Neural cell (in vitro differentiated cells): ENCODE results near the gene LNX2. TPM values are rescaled to one million over a fixed set of nuclear protein-coding genes. Genes with fewer than 3 reads are reported as not detected.

ENCODE experiments used
- H2AFZ ChIP-seq: fragments of 200-600, 300-800 bp; sonication (generic), shearing (Covaris generic); 2 replicates; pipeline ENCODE4 v1.6.0; 2014; ENCODE audit warnings: low read depth, mild to moderate bottlenecking, antibody characterized with exemption, low read length, moderate library complexity
- H3F3A ChIP-seq: fragments of 200-600 bp; shearing (Covaris generic); 2 replicates; pipeline ENCODE4 v1.6.1; 2016; ENCODE audit warnings: mild to moderate bottlenecking, moderate library complexity, mixed read lengths, antibody characterized with exemption, low read length; ENCODE audit not compliant: insufficient read depth, poor library complexity, severe bottlenecking
- H3K27ac ChIP-seq: fragments of 200-600, 300-800 bp; sonication (generic), shearing (Covaris generic); 2 replicates; pipeline ENCODE4 v1.5.1; 2014; ENCODE audit warnings: mild to moderate bottlenecking, low read length, moderate library complexity
- H3K27me3 ChIP-seq: fragments of 300-800, 200-600 bp; sonication (generic), shearing (Covaris generic); 2 replicates; pipeline ENCODE4 v1.6.0; 2014; ENCODE audit warnings: mild to moderate bottlenecking, low read depth, low read length, moderate library complexity; ENCODE audit not compliant: insufficient read depth
- H3K36me3 ChIP-seq: fragments of 300-800, 200-600 bp; sonication (generic), shearing (Covaris generic); 2 replicates; pipeline ENCODE4 v1.5.1; 2014; ENCODE audit warnings: mild to moderate bottlenecking, antibody characterized with exemption, low read length, moderate library complexity; ENCODE audit not compliant: insufficient read depth
- H3K4me2 ChIP-seq: fragments of 300-800, 200-600 bp; sonication (generic), shearing (Covaris generic); 2 replicates; pipeline ENCODE4 v1.6.0; 2014; ENCODE audit warnings: mild to moderate bottlenecking, low read length
- H3K4me3 ChIP-seq: fragments of 300-800, 200-600 bp; sonication (generic), shearing (Covaris generic); 2 replicates; pipeline ENCODE4 v1.5.1; 2014; ENCODE audit warnings: mild to moderate bottlenecking, low read length, moderate library complexity
- H3K79me2 ChIP-seq: fragments of 200-600 bp; shearing (Covaris generic); replicated peaks from 2 replicates; pipeline ENCODE4 v1.6.0; 2014; ENCODE audit warnings: mild to moderate bottlenecking, low read length, moderate library complexity; ENCODE audit not compliant: insufficient read depth
- H3K9ac ChIP-seq: fragments of 300-800, 200-600 bp; sonication (generic), shearing (Covaris generic); 2 replicates; pipeline ENCODE4 v1.6.1; 2016; ENCODE audit warnings: mild to moderate bottlenecking, low read length, mixed read lengths
- H3K9me2 ChIP-seq: fragments of 200-600 bp; shearing (Covaris generic); 2 replicates; pipeline ENCODE4 v1.6.1; 2016; ENCODE audit warnings: mild to moderate bottlenecking, low read length, mixed read lengths; ENCODE audit not compliant: insufficient read depth
- H3K9me3 ChIP-seq: fragments of 200-600, 300-800 bp; sonication (generic), shearing (Covaris generic); 2 replicates; pipeline ENCODE4 v1.6.1; 2016; ENCODE audit warnings: mild to moderate bottlenecking, mixed run types, low read length, moderate library complexity, mixed read lengths
- H4K20me1 ChIP-seq: fragments of 200-600 bp; shearing (Covaris generic); 2 replicates; pipeline ENCODE4 v1.6.1; 2016; ENCODE audit warnings: mild to moderate bottlenecking, mixed run types; ENCODE audit not compliant: insufficient read depth
- EP300 ChIP-seq: fragments of 450-650 bp; conservative IDR thresholded peaks from 2 replicates; pipeline ENCODE4 v1.6.1; 2014; ENCODE audit warnings: antibody characterized with exemption, mild to moderate bottlenecking, moderate library complexity; ENCODE audit not compliant: poor library complexity, severe bottlenecking
- EZH2 ChIP-seq: fragments of 200-600, 300-800 bp; shearing (Covaris generic), sonication (generic); IDR thresholded peaks from 2 replicates; pipeline ENCODE4 v1.6.1; 2014; ENCODE audit warnings: antibody characterized with exemption, low read length, borderline replicate concordance, mild to moderate bottlenecking; ENCODE audit not compliant: insufficient read depth, poor library complexity, severe bottlenecking
- MXI1 ChIP-seq: fragments of 450-650 bp; conservative IDR thresholded peaks from 2 replicates; pipeline ENCODE4 v1.6.1; 2014; ENCODE audit warnings: antibody characterized with exemption, mild to moderate bottlenecking; ENCODE audit not compliant: poor library complexity, severe bottlenecking
- POLR2AphosphoS5 ChIP-seq: IDR thresholded peaks from 2 replicates; pipeline ENCODE4 v1.6.1; 2012
- RAD21 ChIP-seq: fragments of 450-650 bp; conservative IDR thresholded peaks from 2 replicates; pipeline ENCODE4 v1.6.1; 2014; ENCODE audit warnings: antibody characterized with exemption, mild to moderate bottlenecking, moderate library complexity
- REST ChIP-seq: IDR thresholded peaks from 2 replicates; pipeline ENCODE4 v1.6.1; 2012; ENCODE audit warnings: borderline replicate concordance
- SMC3 ChIP-seq: fragments of 450-650 bp; conservative IDR thresholded peaks from 2 replicates; pipeline ENCODE4 v1.6.1; 2014; ENCODE audit warnings: antibody characterized with exemption, mild to moderate bottlenecking, moderate library complexity; ENCODE audit not compliant: poor library complexity
- TAF1 ChIP-seq: IDR thresholded peaks from 2 replicates; pipeline ENCODE4 v1.6.1; 2012; ENCODE audit warnings: low read depth
- polyA plus RNA-seq: library from polyadenylated mRNA; depleted of rRNA; stranded (reverse); fragments of >200 nt; gene quantifications from 2 replicates; pipeline ENCODE4 v1.2.3, GENCODE V29; 2014
- TF ChIP-seq, protein P1 (sequence below): fragments of 450-650 bp; IDR thresholded peaks from 2 replicates; pipeline ENCODE4 v1.5.1; 2014; ENCODE audit warnings: antibody characterized with exemption, mild to moderate bottlenecking, moderate library complexity; ENCODE audit not compliant: poor library complexity, severe bottlenecking

The LNX2 gene
- polyA plus RNA-seq, 1 donor from 2014 or later: 4.2 TPM

GRCh38 chr13:27663947-27664346, 43.6 kb upstream of the LNX2 start:
- Histone ChIP-seq H3F3A (no peaks in the 10 kb centered on the region), H4K20me1 (no peaks in the 10 kb centered on the region), H3K4me3 (no peak overlapping the region), H3K36me3 (no peaks in the 10 kb centered on the region), H3K4me2 (no peak overlapping the region), H2AFZ (no peak overlapping the region), H3K9me2 (no peaks in the 10 kb centered on the region), H3K9ac (no peak overlapping the region), H3K79me2 (no peaks in the 10 kb centered on the region), H3K27ac (no peak overlapping the region), H3K9me3 (no peaks in the 10 kb centered on the region), H3K27me3 (no peaks in the 10 kb centered on the region)
- no peak for TF ChIP-seq EP300
- TF ChIP-seq POLR2AphosphoS5: no peak
- TF ChIP-seq REST: no peak
- TF ChIP-seq, protein P1, sequence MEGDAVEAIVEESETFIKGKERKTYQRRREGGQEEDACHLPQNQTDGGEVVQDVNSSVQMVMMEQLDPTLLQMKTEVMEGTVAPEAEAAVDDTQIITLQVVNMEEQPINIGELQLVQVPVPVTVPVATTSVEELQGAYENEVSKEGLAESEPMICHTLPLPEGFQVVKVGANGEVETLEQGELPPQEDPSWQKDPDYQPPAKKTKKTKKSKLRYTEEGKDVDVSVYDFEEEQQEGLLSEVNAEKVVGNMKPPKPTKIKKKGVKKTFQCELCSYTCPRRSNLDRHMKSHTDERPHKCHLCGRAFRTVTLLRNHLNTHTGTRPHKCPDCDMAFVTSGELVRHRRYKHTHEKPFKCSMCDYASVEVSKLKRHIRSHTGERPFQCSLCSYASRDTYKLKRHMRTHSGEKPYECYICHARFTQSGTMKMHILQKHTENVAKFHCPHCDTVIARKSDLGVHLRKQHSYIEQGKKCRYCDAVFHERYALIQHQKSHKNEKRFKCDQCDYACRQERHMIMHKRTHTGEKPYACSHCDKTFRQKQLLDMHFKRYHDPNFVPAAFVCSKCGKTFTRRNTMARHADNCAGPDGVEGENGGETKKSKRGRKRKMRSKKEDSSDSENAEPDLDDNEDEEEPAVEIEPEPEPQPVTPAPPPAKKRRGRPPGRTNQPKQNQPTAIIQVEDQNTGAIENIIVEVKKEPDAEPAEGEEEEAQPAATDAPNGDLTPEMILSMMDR: no peak
- TF ChIP-seq SMC3: no peak
- TF ChIP-seq TAF1: no peak
- TF ChIP-seq RAD21: no peak
- no peak for TF ChIP-seq EZH2
- no peak for TF ChIP-seq MXI1

GRCh38 chr13:27662738-27663470, 42.6 kb upstream of the LNX2 start:
- H4K20me1 ChIP-seq: no peaks in the 10 kb centered on the region
- no peaks in the 10 kb centered on the region for H3K79me2 ChIP-seq
- no peak for TF ChIP-seq SMC3
- TF ChIP-seq RAD21: no peak
- TF ChIP-seq POLR2AphosphoS5: no peak
- TF ChIP-seq REST: no peak
- no peak for TF ChIP-seq EP300
- TF ChIP-seq TAF1: no peak
- no peak for TF ChIP-seq EZH2
- no peaks in the 10 kb centered on the region for H3K9me3 ChIP-seq
- no peak overlapping the region for H3K27ac ChIP-seq
- no peak overlapping the region for H3K9ac ChIP-seq
- no peak overlapping the region for H2AFZ ChIP-seq
- no peaks in the 10 kb centered on the region for H3F3A ChIP-seq
- H3K4me2 ChIP-seq: no peak overlapping the region
- no peaks in the 10 kb centered on the region for H3K9me2 ChIP-seq
- no peaks in the 10 kb centered on the region for H3K36me3 ChIP-seq
- no peak overlapping the region for H3K4me3 ChIP-seq
- no peaks in the 10 kb centered on the region for H3K27me3 ChIP-seq
